Right renal pelvis (tissue), 4 donors: ENCODE measurements around the gene TMEM218. TPM values are rescaled to one million over a fixed set of nuclear protein-coding genes. Genes with fewer than 3 reads are reported as not detected.
"Not testable (repeated sequence)": the region's sequence is repeated elsewhere in the genome, so short reads cannot be mapped to it uniquely, and the experiment has no call there.

Experiments used
- DNase-seq, 4 donors: peaks; one replicate each; pipeline ENCODE4 v3.0.0-alpha.2; 2013; ENCODE audit warnings: low read depth in 4 of 4, low spot score in 3 of 4, missing footprints in 1 of 4
- polyA plus RNA-seq, 4 donors: library from polyadenylated mRNA; unstranded; fragments of 120-200 nt; gene quantifications; one replicate each; pipeline ENCODE4 v1.2.1, GENCODE V29; 2013; ENCODE audit not compliant: insufficient read length in 4 of 4

TMEM218 gene
- polyA plus RNA-seq, 4 donors: 49.1 to 57.3 (median 51.5) TPM

DNA sequence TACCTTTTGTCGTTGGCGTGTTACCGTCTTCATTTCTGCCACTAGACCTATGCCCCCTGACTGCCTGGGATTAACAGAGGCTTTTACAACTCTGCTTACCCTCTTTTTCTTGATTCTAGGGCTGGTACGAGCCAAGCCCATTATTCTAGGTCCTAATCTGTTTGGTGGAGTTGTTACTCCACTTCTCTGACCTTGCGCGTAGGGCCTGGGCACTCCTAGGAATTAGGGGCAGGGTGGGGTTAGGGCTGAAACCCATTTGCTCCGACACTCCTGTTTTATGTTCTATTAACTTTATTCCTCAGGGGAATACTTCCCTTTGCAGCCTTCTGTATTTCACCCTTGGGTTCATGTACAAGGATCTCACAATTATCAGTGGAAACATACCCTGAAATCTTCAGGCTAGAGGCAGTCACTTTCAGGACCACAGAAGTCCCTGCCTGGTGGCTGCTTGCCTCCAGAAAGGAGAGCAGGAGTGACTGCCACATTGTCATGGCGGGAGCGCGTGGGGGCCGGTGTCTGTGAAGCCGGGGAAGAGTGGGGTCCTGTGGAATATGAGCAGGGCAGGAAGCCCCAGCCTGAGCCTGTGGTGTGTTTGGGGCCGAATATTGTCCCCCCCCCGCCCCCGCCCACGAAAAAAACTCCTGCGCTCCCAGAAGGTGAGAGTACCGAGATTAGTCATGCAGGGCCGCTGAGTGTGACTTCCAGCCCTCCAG, 49.1 kb downstream of the TMEM218 start:
- DNase-seq: no peak

GRCh38 chr11:125061281-125061680, 50.1 kb downstream of the TMEM218 start:
- no peak for DNase-seq

DNA sequence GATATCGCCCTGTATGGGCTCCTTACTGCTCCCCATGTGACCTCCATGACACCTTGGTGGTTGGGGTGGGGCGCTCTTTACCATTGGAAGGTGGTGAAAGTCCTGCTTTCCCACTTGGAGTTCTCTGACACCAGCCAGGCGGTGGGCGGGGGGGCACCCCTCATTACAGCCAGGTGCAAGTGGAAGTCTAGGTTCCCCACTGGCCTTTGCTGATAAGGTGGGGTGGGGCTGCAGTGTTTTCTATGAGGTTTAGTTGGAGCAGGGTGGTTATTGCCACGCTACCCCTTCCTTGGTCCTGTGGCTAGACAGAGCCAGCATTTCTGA, 53.8 kb downstream of the TMEM218 start:
- DNase-seq: no peak

DNA sequence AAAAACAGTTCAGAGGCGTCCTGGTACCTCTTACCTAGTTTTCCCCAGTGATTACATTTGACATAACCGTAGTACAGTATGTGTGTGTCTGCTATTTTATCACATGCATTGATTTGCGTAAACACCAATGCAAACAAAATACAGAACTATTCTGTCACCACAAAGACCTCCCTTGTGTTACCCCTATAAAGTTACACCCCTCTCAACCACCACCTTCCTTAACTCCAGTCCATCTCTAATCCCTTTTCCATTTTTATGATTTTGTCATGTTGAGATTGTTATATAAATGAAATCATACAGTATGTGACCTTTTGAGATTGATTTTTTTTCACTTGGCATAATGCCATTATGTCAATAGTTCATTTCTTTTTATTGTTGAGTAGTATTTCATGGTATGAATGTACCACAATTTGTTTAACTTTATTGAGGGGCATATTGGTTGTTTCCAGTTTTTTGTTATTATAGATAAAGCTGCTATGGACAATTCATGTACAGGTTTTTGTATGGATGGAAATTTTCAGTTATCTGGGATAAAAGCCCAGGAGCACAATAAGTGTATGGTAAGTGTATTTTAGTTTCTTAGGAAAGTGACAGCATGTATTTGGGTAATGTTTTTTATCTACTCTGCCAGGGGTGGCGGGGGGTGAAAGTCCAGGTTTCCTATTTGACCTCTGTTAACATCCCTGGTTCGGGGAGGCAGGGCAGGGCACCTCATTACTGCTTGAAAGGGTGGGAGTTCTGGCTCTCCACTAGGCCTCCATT, 54.3 kb downstream of the TMEM218 start:
- no peak for DNase-seq

- not testable (repeated sequence) for DNase-seq
These were observed 55.3 kb downstream of the TMEM218 start for GRCh38 chr11:125056111-125056510.

- DNase-seq: no peak
These were observed 56.2 kb downstream of the TMEM218 start for GRCh38 chr11:125055107-125055715.

DNA sequence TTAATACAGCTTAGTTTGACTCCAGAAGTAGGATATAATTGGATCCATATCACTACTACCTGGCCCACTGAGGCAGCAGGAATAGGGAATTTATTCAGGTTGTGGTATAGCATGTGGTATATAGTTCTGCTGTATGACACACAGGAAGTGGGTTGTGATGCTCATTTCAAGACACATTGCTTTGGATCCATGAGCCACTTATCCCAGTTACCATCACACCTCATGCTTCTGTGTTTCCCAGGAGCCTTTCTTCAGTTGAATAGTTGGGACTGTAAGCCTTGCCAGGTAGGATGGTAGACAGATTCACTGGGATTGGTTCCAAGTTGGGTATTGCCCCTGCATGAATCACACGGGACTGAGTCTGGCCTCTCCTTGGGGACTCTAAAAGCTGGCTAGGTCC, 58.3 kb downstream of the TMEM218 start:
- no peak for DNase-seq

- DNase-seq: no peak
These were observed 59.4 kb downstream of the TMEM218 start for GRCh38 chr11:125052047-125052446.

GRCh38 chr11:125049164-125049792, 62.1 kb downstream of the TMEM218 start:
- no peak for DNase-seq

Other genes with a start within 250 kb of the TMEM218 start
- gene ROBO3, start 246.2 kb downstream of the TMEM218 start, polyA plus RNA-seq: 10 to 100 TPM; 22.7 to 29.2 (median 24.9) TPM
- 10 to 100 TPM; 18.3 to 23.1 (median 20.7) TPM for gene ROBO4, start 213.8 kb downstream of the TMEM218 start, polyA plus RNA-seq
- 1 to 10 TPM; 1.1 to 1.3 (median 1.3) TPM for gene HEPN1, start 192.4 kb downstream of the TMEM218 start, polyA plus RNA-seq
- gene HEPACAM, start 175.6 kb downstream of the TMEM218 start, polyA plus RNA-seq: 1 to 10 TPM; 1.9 to 3.2 (median 2.1) TPM
- 1 to 10 TPM; 3.3 to 4.0 (median 3.7) TPM for gene CCDC15, start 157.4 kb downstream of the TMEM218 start, polyA plus RNA-seq
- 1 to 10 TPM; 1.6 to 2.3 (median 1.8) TPM for gene SLC37A2, start 48.3 kb downstream of the TMEM218 start, polyA plus RNA-seq
- gene PKNOX2, start 53.1 kb upstream of the TMEM218 start, polyA plus RNA-seq: 10 to 100 TPM; 13.2 to 14.5 (median 13.4) TPM